Loucy (cell line): ENCODE results near the gene MTCH1.

Source experiments
- EZH2phosphoT487 ChIP-seq: fragments of 200-600 bp; IDR thresholded peaks from 2 replicates; pipeline ENCODE4 v1.6.1; 2018; ENCODE audit warnings: antibody characterized with exemption, mild to moderate bottlenecking, moderate library complexity, borderline replicate concordance
- TF ChIP-seq, protein P1 (sequence below): fragments of 200-600 bp; sonication (generic); conservative IDR thresholded peaks from 2 replicates; pipeline ENCODE4 v1.5.1; 2014; ENCODE audit warnings: mild to moderate bottlenecking, antibody characterized with exemption, low read length

DNA sequence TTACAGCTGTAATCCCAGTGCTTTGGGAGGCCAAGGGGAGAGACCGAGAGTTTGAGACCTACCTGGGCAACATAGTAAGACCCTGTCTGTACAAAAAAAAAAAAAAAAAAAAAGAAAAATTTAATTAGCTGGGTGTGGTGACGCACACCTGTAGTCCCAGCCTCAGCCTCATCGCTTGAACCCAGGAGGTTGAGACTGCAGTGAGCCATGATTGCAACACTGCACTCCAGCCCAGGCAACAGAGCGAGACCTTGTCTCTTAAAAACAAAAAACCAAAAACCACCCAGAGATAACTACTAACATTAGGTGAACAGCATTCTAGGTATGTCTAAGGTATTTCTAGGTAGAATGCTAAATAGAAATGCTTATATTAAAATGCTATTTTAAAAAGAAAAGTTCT lies 52.5 kb downstream of the MTCH1 start:
- TF ChIP-seq, protein P1, sequence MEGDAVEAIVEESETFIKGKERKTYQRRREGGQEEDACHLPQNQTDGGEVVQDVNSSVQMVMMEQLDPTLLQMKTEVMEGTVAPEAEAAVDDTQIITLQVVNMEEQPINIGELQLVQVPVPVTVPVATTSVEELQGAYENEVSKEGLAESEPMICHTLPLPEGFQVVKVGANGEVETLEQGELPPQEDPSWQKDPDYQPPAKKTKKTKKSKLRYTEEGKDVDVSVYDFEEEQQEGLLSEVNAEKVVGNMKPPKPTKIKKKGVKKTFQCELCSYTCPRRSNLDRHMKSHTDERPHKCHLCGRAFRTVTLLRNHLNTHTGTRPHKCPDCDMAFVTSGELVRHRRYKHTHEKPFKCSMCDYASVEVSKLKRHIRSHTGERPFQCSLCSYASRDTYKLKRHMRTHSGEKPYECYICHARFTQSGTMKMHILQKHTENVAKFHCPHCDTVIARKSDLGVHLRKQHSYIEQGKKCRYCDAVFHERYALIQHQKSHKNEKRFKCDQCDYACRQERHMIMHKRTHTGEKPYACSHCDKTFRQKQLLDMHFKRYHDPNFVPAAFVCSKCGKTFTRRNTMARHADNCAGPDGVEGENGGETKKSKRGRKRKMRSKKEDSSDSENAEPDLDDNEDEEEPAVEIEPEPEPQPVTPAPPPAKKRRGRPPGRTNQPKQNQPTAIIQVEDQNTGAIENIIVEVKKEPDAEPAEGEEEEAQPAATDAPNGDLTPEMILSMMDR: no peak
- TF ChIP-seq EZH2phosphoT487: no peak
